Adrenal gland (tissue), 12 donors: ENCODE data around the gene PLCB1. TPM values are rescaled to one million over a fixed set of nuclear protein-coding genes. Genes with fewer than 3 reads are reported as not detected.
"Not testable (repeated sequence)": the region's sequence is repeated elsewhere in the genome, so short reads cannot be mapped to it uniquely, and the experiment has no call there.

Experiments
- DNase-seq, 7 donors: peaks; one replicate each; pipeline ENCODE4 v3.0.0-alpha.2; 2019 to 2020
- H3K27ac ChIP-seq, 5 donors: fragments of 200-600 bp; sonication (generic) in 4 of 5; 1 replicate in 3 of 5; 2 replicates in 2 of 5; pipeline versions ENCODE4 v1.5.1 to v1.8.0; 2016 to 2020; ENCODE audit warnings: mild to moderate bottlenecking in 1 of 5
- H3K27me3 ChIP-seq: fragments of 200-600 bp; 2 replicates; pipeline ENCODE4 v1.8.0; 2021
- H3K36me3 ChIP-seq, 2 donors: fragments of 200-600 bp; replicated peaks in 1 of 2; 1 replicate in 1 of 2; 2 replicates in 1 of 2; pipeline versions ENCODE4 v1.5.1 to v1.8.0; 2018 to 2022
- H3K4me1 ChIP-seq, 2 donors: fragments of 200-600 bp; replicated peaks in 1 of 2; 1 replicate in 1 of 2; 2 replicates in 1 of 2; pipeline versions ENCODE4 v1.5.1 to v1.8.0; 2018 to 2021
- H3K4me3 ChIP-seq, 4 donors: fragments of 200-600 bp; sonication (generic) in 3 of 4; one replicate each; pipeline ENCODE4 v1.5.1; 2016 to 2018
- H3K9me3 ChIP-seq, 3 donors: fragments of 200-600 bp; sonication (generic) in 1 of 3; replicated peaks in 1 of 3; 1 replicate in 2 of 3; 2 replicates in 1 of 3; pipeline versions ENCODE4 v1.5.1 to v1.8.0; 2016 to 2021
- POLR2A ChIP-seq, 2 donors: fragments of 450-650 bp; IDR thresholded peaks; one replicate each; pipeline ENCODE4 v1.6.1; 2017; ENCODE audit warnings: antibody characterized with exemption in 2 of 2, mild to moderate bottlenecking in 2 of 2, moderate library complexity in 1 of 2
- WGBS, 4 donors: extraction: QIAGEN DNeasy Blood & Tissue Kit in 2 of 4; methylation state at CpG; one replicate each; pipeline versions ENCODE4 v1.1.5 to v1.1.7; 2013 to 2017; 5-methylcytosine and 5-hydroxymethylcytosine counted together
- intact Hi-C, 2 donors: fragments of 100-400 bp; cut with DNase I; formaldehyde crosslinking; loops; one replicate each; pipeline versions ENCODE4 v1.14.1 to v1.15.0; 2022 to 2023
- polyA plus RNA-seq, 3 donors: library from polyadenylated mRNA; stranded (reverse); fragments of 200-250 nt in 2 of 3; fragments of 350-450 nt in 1 of 3; fragmentation: Illumina TruSeq in 1 of 3; extraction: RNeasy Lipid Tissue Mini Kit (QIAGEN cat#74804) in 1 of 3; gene quantifications; one replicate each; pipeline ENCODE4 v1.2.3, GENCODE V29; 2013 to 2014
- total RNA-seq, 9 donors: library from RNA; depleted of rRNA in 4 of 9; stranded (reverse); fragments of >200 nt in 4 of 9; fragments of 120-200 nt in 1 of 9; fragmentation: NEBNext Ultra II Directional in 1 of 9; extraction: Animal tissue kit (Norgen Biotek cat#: 25700) in 1 of 9; gene quantifications; one replicate each; pipeline versions ENCODE4 v1.1.0 to v1.2.4, GENCODE V29; 2013 to 2023
- TF ChIP-seq, protein P1 (sequence below), 6 experiments: fragments of 450-650 bp in 4 of 6; fragments of 200-600 bp in 2 of 6; sonication (generic) in 1 of 6; IDR thresholded peaks; 1 replicate in 5 of 6; 2 replicates in 1 of 6; pipeline versions ENCODE4 v1.5.1 to v1.8.0; 2016 to 2021; ENCODE audit warnings: antibody characterized with exemption in 6 of 6, mild to moderate bottlenecking in 2 of 6, moderate library complexity in 1 of 6
- donor health status: healthy with polysubstance abuse.
- donor health status: Bipolar disorder and iron deficiency.
- donor health status: DM: yes; HTN: yes; CAD: no.
- donor health status: DM: no; HTN: no; CAD: no.
- donor health status: DM: no; HTN: no; CAD: no.
- donor health status: DM: yes; HTN: yes; CAD: no.

The PLCB1 gene
- total and polyA plus RNA-seq, 12 donors, result 7.7 to 56.6 (median 27.9) TPM

GRCh38 chr20:8156235-8157079 lies 24.4 kb downstream of the PLCB1 start:
- no peaks in the 10 kb centered on the region for H3K9me3 ChIP-seq
- peak overlapping the region in 3 of 5 donors; percentile 24 to 54 (median 29) for H3K27ac ChIP-seq
- H3K27me3 ChIP-seq, result no peaks in the 10 kb centered on the region
- intact Hi-C loops, result no loop called here
- TF ChIP-seq POLR2A (IDR thresholded peaks at IDR 0.05), result no peak
- TF ChIP-seq, protein P1, sequence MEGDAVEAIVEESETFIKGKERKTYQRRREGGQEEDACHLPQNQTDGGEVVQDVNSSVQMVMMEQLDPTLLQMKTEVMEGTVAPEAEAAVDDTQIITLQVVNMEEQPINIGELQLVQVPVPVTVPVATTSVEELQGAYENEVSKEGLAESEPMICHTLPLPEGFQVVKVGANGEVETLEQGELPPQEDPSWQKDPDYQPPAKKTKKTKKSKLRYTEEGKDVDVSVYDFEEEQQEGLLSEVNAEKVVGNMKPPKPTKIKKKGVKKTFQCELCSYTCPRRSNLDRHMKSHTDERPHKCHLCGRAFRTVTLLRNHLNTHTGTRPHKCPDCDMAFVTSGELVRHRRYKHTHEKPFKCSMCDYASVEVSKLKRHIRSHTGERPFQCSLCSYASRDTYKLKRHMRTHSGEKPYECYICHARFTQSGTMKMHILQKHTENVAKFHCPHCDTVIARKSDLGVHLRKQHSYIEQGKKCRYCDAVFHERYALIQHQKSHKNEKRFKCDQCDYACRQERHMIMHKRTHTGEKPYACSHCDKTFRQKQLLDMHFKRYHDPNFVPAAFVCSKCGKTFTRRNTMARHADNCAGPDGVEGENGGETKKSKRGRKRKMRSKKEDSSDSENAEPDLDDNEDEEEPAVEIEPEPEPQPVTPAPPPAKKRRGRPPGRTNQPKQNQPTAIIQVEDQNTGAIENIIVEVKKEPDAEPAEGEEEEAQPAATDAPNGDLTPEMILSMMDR (IDR thresholded peaks at IDR 0.05), result no peak
- DNase-seq, result peak in 6 of 7 donors; percentile 31 to 59 (median 38)
- H3K36me3 ChIP-seq, result no peaks in the 10 kb centered on the region
- no peak overlapping the region for H3K4me3 ChIP-seq
- H3K4me1 ChIP-seq, result peaks cover 6 to 52% of the 10 kb centered on the region in 2 donors

DNA sequence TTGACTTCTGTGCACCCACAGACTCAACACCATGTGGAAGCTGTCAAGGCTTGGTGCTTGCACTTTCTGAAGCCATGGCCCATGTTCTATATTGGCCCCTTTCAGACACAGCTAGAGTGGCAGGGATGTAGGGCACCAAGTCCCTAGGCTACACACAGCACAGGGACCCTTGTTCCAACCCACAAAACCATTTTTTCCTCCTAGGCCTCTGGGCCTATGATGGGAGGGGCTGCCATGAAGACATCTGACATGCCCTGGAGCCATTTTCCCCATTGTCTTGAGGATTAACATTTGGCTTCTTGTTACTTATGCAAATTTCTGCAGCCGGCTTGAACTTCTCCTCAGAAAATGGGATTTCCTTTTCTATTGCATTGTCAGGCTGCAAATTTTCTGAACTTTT lies 27.2 kb downstream of the PLCB1 start:
- H3K9me3 ChIP-seq, H3K27ac ChIP-seq, H3K4me3 ChIP-seq, DNase-seq, H3K27me3 ChIP-seq, H3K36me3 ChIP-seq, intact Hi-C loops: not testable (repeated sequence)
- peaks cover 6 to 35% of the 10 kb centered on the region in 2 donors for H3K4me1 ChIP-seq
- WGBS, 4 donors, result 91 to 100% (median 99%) methylated on average over 1 of the region's 1 CpG

DNA sequence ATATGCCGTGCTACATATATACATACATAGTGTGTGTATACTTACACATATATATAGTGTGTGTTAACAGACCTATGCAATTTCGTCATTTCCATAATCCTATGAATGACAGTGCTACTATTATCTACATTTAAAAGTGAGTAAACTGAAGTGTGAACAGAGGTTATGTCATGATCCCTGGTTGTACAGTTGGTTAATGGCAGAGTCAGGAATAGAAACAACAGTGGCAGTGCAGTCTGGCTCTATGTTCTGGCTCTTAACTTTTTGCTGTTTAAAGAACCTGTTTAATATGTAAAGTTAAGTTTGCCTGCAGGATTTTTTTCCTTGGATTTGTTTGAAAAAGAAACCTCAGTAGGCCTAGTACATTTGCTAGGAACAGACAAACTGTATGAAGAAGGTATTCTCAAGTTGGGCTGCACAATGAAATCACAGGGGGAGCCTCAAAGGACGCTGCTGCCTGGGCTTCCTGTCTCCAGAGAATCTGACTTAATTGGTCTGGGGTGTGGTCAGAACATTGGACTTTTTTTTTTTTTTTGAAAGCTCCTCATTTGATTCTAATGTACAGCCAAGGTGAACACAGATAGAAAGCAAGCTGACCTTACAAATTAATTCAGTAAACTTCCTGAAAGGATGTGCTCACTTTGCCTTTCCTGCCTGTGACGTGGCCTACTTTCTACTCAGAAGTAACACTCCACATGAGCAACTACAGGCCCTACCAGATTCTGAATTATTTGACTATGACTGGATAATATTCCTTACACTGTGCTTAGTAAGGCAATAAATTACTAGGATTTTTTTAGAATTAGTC lies 29.4 kb downstream of the PLCB1 start:
- TF ChIP-seq POLR2A (IDR thresholded peaks at IDR 0.05), result no peak
- TF ChIP-seq, protein P1 (IDR thresholded peaks at IDR 0.05), result no peak
- 59 to 69% (median 64%) methylated on average over 4 of the region's 4 CpGs for WGBS, 4 donors
- intact Hi-C loops, result no loop called here
- H3K4me1 ChIP-seq, result peaks cover under 1 to 22% of the 10 kb centered on the region in 2 donors
- H3K36me3 ChIP-seq, result no peaks in the 10 kb centered on the region
- no peak overlapping the region for H3K4me3 ChIP-seq
- no peaks in the 10 kb centered on the region for H3K9me3 ChIP-seq
- H3K27ac ChIP-seq, result no peak overlapping the region
- no peaks in the 10 kb centered on the region for H3K27me3 ChIP-seq
- peak in 1 of 7 donors; percentile 18 for DNase-seq

DNA sequence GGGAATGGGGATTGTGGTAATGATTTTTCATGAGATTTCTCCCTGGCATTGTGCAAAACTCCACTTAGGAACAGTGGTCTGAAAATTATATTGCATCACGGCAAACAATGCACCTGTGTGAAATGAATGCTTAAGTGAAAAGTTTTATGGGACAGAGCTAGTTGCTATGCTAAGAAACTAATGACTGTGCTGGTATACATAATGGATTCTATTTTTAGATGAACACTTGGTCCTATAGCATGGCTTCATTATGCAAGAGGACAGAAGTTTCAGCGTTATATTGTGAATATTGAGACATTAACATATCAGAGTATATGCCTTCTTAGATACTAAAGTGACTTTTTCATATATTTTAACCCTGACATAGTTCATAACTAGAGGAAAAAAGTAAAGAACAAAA lies 30.5 kb downstream of the PLCB1 start:
- no peak for TF ChIP-seq POLR2A (IDR thresholded peaks at IDR 0.05)
- TF ChIP-seq, protein P1 (IDR thresholded peaks at IDR 0.05), result no peak
- peaks cover 0 to 10% of the 10 kb centered on the region in 2 donors for H3K4me1 ChIP-seq
- no peak for DNase-seq
- H3K4me3 ChIP-seq, result no peak overlapping the region
- no peak overlapping the region for H3K27ac ChIP-seq
- intact Hi-C loops, result no loop called here
- no peaks in the 10 kb centered on the region for H3K36me3 ChIP-seq
- 84 to 92% (median 89%) methylated on average over 2 of the region's 2 CpGs for WGBS, 4 donors
- H3K9me3 ChIP-seq, result no peaks in the 10 kb centered on the region
- H3K27me3 ChIP-seq, result no peaks in the 10 kb centered on the region
